ENCODE measurements around the gene LRRC4B. TPM values are rescaled to one million over a fixed set of nuclear protein-coding genes. Genes with fewer than 3 reads are reported as not detected.

The LRRC4B gene
- total RNA-seq, 1 experiment from 2014 or later: 0.54 TPM

GRCh38 chr19:50511069-50511822 lies 57.0 kb downstream of the LRRC4B start, which contains the start of gene JOSD2:
TSS of gene JOSD2 (minus strand) at chr19:50511191. CDS start at chr19:50510431, 760 bp downstream.
- Histone ChIP-seq H3K27me3 (replicated peaks; ENCODE audit: control insufficient read depth, insufficient read depth, low read length) (no peaks in the 10 kb centered on the region), H3K4me1 (peaks cover 4% of the 10 kb centered on the region; the same call in 1 of the 2 replicates), H3K9me3 (no peaks in the 10 kb centered on the region), H3K4me3 (ENCODE audit: low read depth, low read length) (peak within 1 kb of the TSS; percentile 58), H3K36me3 (ENCODE audit: control insufficient read depth, insufficient read depth, low read length) (no peaks in the 10 kb centered on the region)
- Mint-ChIP-seq H3K27ac (ENCODE audit: unreplicated experiment) (peak within 1 kb of the TSS; percentile 89), H3K27me3 (ENCODE audit: insufficient read depth, unreplicated experiment) (no peaks in the 10 kb centered on the region), H3K4me3 (ENCODE audit: unreplicated experiment) (peak within 1 kb of the TSS; percentile 76), H3K4me1 (ENCODE audit: low read depth, unreplicated experiment) (peaks cover 7% of the 10 kb centered on the region), H3K9me3 (ENCODE audit: unreplicated experiment) (no peaks in the 10 kb centered on the region), H3K36me3 (ENCODE audit: insufficient read depth, unreplicated experiment) (peaks cover 12% of the 10 kb centered on the region)
- ChIA-PET CTCF (interaction anchor here (0.5 to 1.8 kb wide), 12 partner anchors 9 to 307 kb away, joined by 3 to 11 read pairs (median 6); no protein-coding TSS in a partner anchor), POLR2A (interaction anchor here (0.6 to 1.2 kb wide), 9 partner anchors 10 to 1210 kb away, joined by 3 to 10 read pairs (median 4); partner anchors contain the start of gene KCNC3)
- TF ChIP-seq CTCF (IDR thresholded peaks at IDR 0.05; ENCODE audit: insufficient read depth in 1 of 2, low read depth in 1 of 2, low read length in 1 of 2, severe bottlenecking in 1 of 2, unreplicated experiment in 1 of 2): no peak
- no TSS peak for BruUV-seq (replicated peaks)
- peak; percentile 98 to 99 for DNase-seq
- intact Hi-C loops (cut with micrococcal nuclease; ENCODE audit: unreplicated experiment): loop anchor here (1.0 kb wide), 1 partner anchor 35 kb away; the partner anchor contains the start of genes EMC10 and GARIN5A

- no peaks in the 10 kb centered on the region for H3K27me3 Mint-ChIP-seq (ENCODE audit: insufficient read depth, unreplicated experiment)
- H3K36me3 Mint-ChIP-seq (ENCODE audit: insufficient read depth, unreplicated experiment): peaks cover 12% of the 10 kb centered on the region
- Histone ChIP-seq H3K27me3 (replicated peaks; ENCODE audit: control insufficient read depth, insufficient read depth, low read length) (no peaks in the 10 kb centered on the region), H3K4me3 (ENCODE audit: low read depth, low read length) (peak overlapping the region; percentile 58), H3K9me3 (no peaks in the 10 kb centered on the region), H3K36me3 (ENCODE audit: control insufficient read depth, insufficient read depth, low read length) (no peaks in the 10 kb centered on the region), H3K4me1 (peaks cover 4% of the 10 kb centered on the region; the same call in 1 of the 2 replicates)
- BruUV-seq (replicated peaks): TSS peak; percentile 78
- peaks cover 7% of the 10 kb centered on the region for H3K4me1 Mint-ChIP-seq (ENCODE audit: low read depth, unreplicated experiment)
- DNase-seq: no peak
- H3K27ac Mint-ChIP-seq (ENCODE audit: unreplicated experiment): peak overlapping the region; percentile 89
- CTCF ChIA-PET: interaction anchor here (0.5 to 1.8 kb wide), 9 partner anchors 10 to 308 kb away, joined by 3 to 11 read pairs (median 6); no protein-coding TSS in a partner anchor
- no peak for TF ChIP-seq CTCF (IDR thresholded peaks at IDR 0.05; ENCODE audit: insufficient read depth in 1 of 2, low read depth in 1 of 2, low read length in 1 of 2, severe bottlenecking in 1 of 2, unreplicated experiment in 1 of 2)
- H3K9me3 Mint-ChIP-seq (ENCODE audit: unreplicated experiment): no peaks in the 10 kb centered on the region
- H3K4me3 Mint-ChIP-seq (ENCODE audit: unreplicated experiment): peak overlapping the region; percentile 76
- intact Hi-C loops (cut with micrococcal nuclease; ENCODE audit: unreplicated experiment): loop anchor here (1.0 kb wide), 1 partner anchor 34 kb away; the partner anchor contains the start of genes EMC10 and GARIN5A
- POLR2A ChIA-PET: interaction anchor here (0.6 to 1.2 kb wide), 6 partner anchors 50 to 829 kb away, joined by 3 to 10 read pairs (median 4); partner anchors contain the start of gene KCNC3
Measured at GRCh38 chr19:50510700-50511068, 57.6 kb downstream of the LRRC4B start.

GRCh38 chr19:50510121-50510670 lies 58.0 kb downstream of the LRRC4B start:
- TF ChIP-seq CTCF (IDR thresholded peaks at IDR 0.05; ENCODE audit: insufficient read depth in 1 of 2, low read depth in 1 of 2, low read length in 1 of 2, severe bottlenecking in 1 of 2, unreplicated experiment in 1 of 2): no peak
- no peaks in the 10 kb centered on the region for H3K9me3 Mint-ChIP-seq (ENCODE audit: unreplicated experiment)
- H3K4me3 ChIP-seq (ENCODE audit: low read depth, low read length): peak overlapping the region; percentile 58
- no peaks in the 10 kb centered on the region for H3K9me3 ChIP-seq
- no peaks in the 10 kb centered on the region for H3K27me3 Mint-ChIP-seq (ENCODE audit: insufficient read depth, unreplicated experiment)
- intact Hi-C loops (cut with micrococcal nuclease; ENCODE audit: unreplicated experiment): no loop called here
- peaks cover 12% of the 10 kb centered on the region for H3K36me3 Mint-ChIP-seq (ENCODE audit: insufficient read depth, unreplicated experiment)
- no peaks in the 10 kb centered on the region for H3K36me3 ChIP-seq (ENCODE audit: control insufficient read depth, insufficient read depth, low read length)
- BruUV-seq (replicated peaks): no TSS peak
- POLR2A ChIA-PET: interaction anchor here (1.2 kb wide), 1 partner anchor 50 kb away, joined by 4 read pairs; no protein-coding TSS in a partner anchor
- H3K4me1 Mint-ChIP-seq (ENCODE audit: low read depth, unreplicated experiment): peaks cover 7% of the 10 kb centered on the region
- peaks cover 4% of the 10 kb centered on the region; the same call in 1 of the 2 replicates for H3K4me1 ChIP-seq
- DNase-seq: no peak
- H3K27ac Mint-ChIP-seq (ENCODE audit: unreplicated experiment): peak overlapping the region; percentile 89
- H3K27me3 ChIP-seq (replicated peaks; ENCODE audit: control insufficient read depth, insufficient read depth, low read length): no peaks in the 10 kb centered on the region
- peak overlapping the region; percentile 76 for H3K4me3 Mint-ChIP-seq (ENCODE audit: unreplicated experiment)
- CTCF ChIA-PET: interaction anchor here (1.8 kb wide), 1 partner anchor 27 kb away, joined by 7 read pairs; no protein-coding TSS in a partner anchor

Data from Caco-2 (cell line).